Measurements from ENCODE around the gene OCA2.

The OCA2 gene

DNA sequence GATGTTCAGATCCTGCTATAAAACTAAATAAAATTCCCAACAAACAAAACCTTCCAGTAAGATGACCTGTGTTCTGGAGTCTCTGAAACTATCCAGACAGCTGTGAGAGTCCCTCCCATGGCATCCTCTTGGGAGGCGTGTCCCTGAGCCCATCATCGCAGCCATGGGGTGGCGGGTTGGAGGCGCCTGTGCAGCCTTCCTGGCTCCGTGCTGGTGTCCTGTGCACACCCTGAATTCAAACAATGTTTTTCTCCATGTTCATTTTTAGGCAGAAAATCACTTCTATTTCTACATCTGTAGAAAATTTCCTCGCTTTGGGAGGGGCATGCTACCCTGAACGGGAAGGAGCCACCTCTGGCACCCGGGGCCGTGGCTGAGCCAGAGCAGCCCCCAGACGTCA is 19.4 kb upstream of the OCA2 start:
- Histone ChIP-seq H3K9ac (ENCODE audit: low read length) (no peak overlapping the region), H4K8ac (ENCODE audit: low read depth, low read length) (no peak overlapping the region), H3K4me2 (ENCODE audit: low read length) (no peak overlapping the region), H3K4me3 (ENCODE audit: low read depth, low read length) (no peak overlapping the region), H3K36me3 (ENCODE audit: control insufficient read depth in 1 of 2, insufficient read depth in 2 of 2, low read length in 2 of 2) (peaks cover 49 to 60% of the 10 kb centered on the region in 2 experiments), H3K79me1 (ENCODE audit: low read length) (no peaks in the 10 kb centered on the region), H2AFZ (ENCODE audit: insufficient read depth, low read length, poor library complexity) (no peak overlapping the region), H3K23ac (ENCODE audit: low read length) (no peak overlapping the region), H3K27ac (ENCODE audit: low read depth, low read length) (no peak overlapping the region), H3K4me1 (ENCODE audit: control insufficient read depth in 1 of 2, insufficient read depth in 2 of 2, low read length in 2 of 2) (no peaks in the 10 kb centered on the region), H4K12ac (ENCODE audit: low read depth, low read length) (no peak overlapping the region), H2AK5ac (ENCODE audit: low read length) (no peak overlapping the region), H2BK12ac (ENCODE audit: low read length) (no peak overlapping the region), H3K27me3 (ENCODE audit: insufficient read depth, low read length) (no peaks in the 10 kb centered on the region), H2BK5ac (ENCODE audit: low read depth, low read length, poor library complexity) (no peak overlapping the region), H3K18ac (ENCODE audit: low read length) (no peak overlapping the region), H2BK120ac (ENCODE audit: insufficient read depth, low read length, poor library complexity) (no peak overlapping the region), H4K91ac (ENCODE audit: low read depth, low read length) (no peak overlapping the region), H3K79me2 (ENCODE audit: control insufficient read depth, insufficient read depth, low read length, poor library complexity) (no peaks in the 10 kb centered on the region), H3K4ac (ENCODE audit: low read depth, low read length) (no peak overlapping the region), H3K14ac (ENCODE audit: low read length) (no peak overlapping the region), H3K9me3 (ENCODE audit: insufficient read depth, low read depth, low read length) (peaks cover 7% of the 10 kb centered on the region)
- WGBS (ENCODE audit: extremely low coverage, insufficient coverage, insufficient read length) = no CpG with 5 or more reads among the region's 10 CpGs
- DNase-seq = no peak

DNA sequence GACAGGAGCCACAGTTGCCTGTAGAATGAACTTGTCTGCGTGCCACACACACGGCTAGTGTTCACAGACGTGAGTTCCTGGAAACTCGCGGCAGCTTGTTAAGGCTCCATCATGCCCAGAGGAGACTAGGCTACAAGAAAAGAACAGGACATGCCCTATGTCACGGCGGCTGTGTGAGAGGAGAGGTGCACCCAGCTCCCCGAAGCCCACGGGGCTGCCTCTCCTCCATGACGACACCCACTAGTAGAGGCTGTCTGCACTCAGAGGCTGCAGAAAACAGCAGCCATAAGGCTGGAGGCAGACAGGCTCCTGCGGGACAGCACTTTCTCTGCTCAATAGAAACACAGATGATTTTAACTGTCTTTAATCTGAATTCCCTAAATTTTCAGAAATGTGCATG is 19.0 kb upstream of the OCA2 start:
- H3K9me3 ChIP-seq (ENCODE audit: insufficient read depth, low read depth, low read length) = peaks cover 7% of the 10 kb centered on the region
- no peak overlapping the region for H4K12ac ChIP-seq (ENCODE audit: low read depth, low read length)
- H4K8ac ChIP-seq (ENCODE audit: low read depth, low read length) = no peak overlapping the region
- no peaks in the 10 kb centered on the region for H3K4me1 ChIP-seq (ENCODE audit: control insufficient read depth in 1 of 2, insufficient read depth in 2 of 2, low read length in 2 of 2)
- H3K4me2 ChIP-seq (ENCODE audit: low read length) = no peak overlapping the region
- WGBS (ENCODE audit: extremely low coverage, insufficient coverage, insufficient read length) = no CpG with 5 or more reads among the region's 11 CpGs
- no peak overlapping the region for H3K4ac ChIP-seq (ENCODE audit: low read depth, low read length)
- no peak overlapping the region for H3K27ac ChIP-seq (ENCODE audit: low read depth, low read length)
- no peaks in the 10 kb centered on the region for H3K79me1 ChIP-seq (ENCODE audit: low read length)
- no peaks in the 10 kb centered on the region for H3K79me2 ChIP-seq (ENCODE audit: control insufficient read depth, insufficient read depth, low read length, poor library complexity)
- H2BK5ac ChIP-seq (ENCODE audit: low read depth, low read length, poor library complexity) = no peak overlapping the region
- H3K18ac ChIP-seq (ENCODE audit: low read length) = no peak overlapping the region
- no peak overlapping the region for H3K23ac ChIP-seq (ENCODE audit: low read length)
- H2BK12ac ChIP-seq (ENCODE audit: low read length) = no peak overlapping the region
- no peak overlapping the region for H2AK5ac ChIP-seq (ENCODE audit: low read length)
- H2BK120ac ChIP-seq (ENCODE audit: insufficient read depth, low read length, poor library complexity) = no peak overlapping the region
- H3K36me3 ChIP-seq (ENCODE audit: control insufficient read depth in 1 of 2, insufficient read depth in 2 of 2, low read length in 2 of 2) = peaks cover 53 to 64% of the 10 kb centered on the region in 2 experiments
- no peak overlapping the region for H4K91ac ChIP-seq (ENCODE audit: low read depth, low read length)
- no peak overlapping the region for H3K4me3 ChIP-seq (ENCODE audit: low read depth, low read length)
- no peaks in the 10 kb centered on the region for H3K27me3 ChIP-seq (ENCODE audit: insufficient read depth, low read length)
- no peak overlapping the region for H2AFZ ChIP-seq (ENCODE audit: insufficient read depth, low read length, poor library complexity)
- H3K9ac ChIP-seq (ENCODE audit: low read length) = no peak overlapping the region
- H3K14ac ChIP-seq (ENCODE audit: low read length) = no peak overlapping the region
- DNase-seq = no peak

DNA sequence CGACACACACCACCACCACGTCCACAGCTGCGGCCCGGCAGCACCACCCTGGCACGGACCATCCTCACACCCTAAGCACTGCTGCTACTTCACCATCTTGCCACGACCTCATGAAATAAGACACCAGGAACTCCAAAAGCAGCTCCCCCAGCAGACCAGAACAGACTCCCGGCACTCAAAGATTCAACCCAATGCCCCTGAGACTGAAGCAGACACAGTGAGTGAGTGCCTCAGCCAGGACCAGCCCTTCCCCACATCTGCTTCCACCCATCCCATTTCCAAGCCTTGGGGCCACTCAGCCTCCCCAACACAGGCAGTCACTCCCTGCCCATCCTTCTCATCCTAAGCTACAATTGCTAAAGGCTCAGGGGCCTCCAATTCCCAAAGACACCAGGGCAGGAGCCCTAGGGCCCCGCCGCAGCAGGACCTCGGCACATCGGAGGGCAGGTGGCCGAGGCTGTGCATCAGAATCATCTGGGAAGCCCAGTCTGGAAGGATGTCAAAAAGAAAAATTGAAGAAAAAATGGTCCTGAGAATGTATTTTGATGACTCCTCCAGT is 18.4 kb upstream of the OCA2 start:
- Histone ChIP-seq H3K18ac (ENCODE audit: low read length) (no peak overlapping the region), H3K14ac (ENCODE audit: low read length) (no peak overlapping the region), H3K23ac (ENCODE audit: low read length) (no peak overlapping the region), H3K79me2 (ENCODE audit: control insufficient read depth, insufficient read depth, low read length, poor library complexity) (no peaks in the 10 kb centered on the region), H3K79me1 (ENCODE audit: low read length) (no peaks in the 10 kb centered on the region), H4K91ac (ENCODE audit: low read depth, low read length) (no peak overlapping the region), H2AK5ac (ENCODE audit: low read length) (no peak overlapping the region), H3K27me3 (ENCODE audit: insufficient read depth, low read length) (no peaks in the 10 kb centered on the region), H4K8ac (ENCODE audit: low read depth, low read length) (no peak overlapping the region), H3K9ac (ENCODE audit: low read length) (no peak overlapping the region), H3K27ac (ENCODE audit: low read depth, low read length) (no peak overlapping the region), H3K4me2 (ENCODE audit: low read length) (no peak overlapping the region), H4K12ac (ENCODE audit: low read depth, low read length) (no peak overlapping the region), H2AFZ (ENCODE audit: insufficient read depth, low read length, poor library complexity) (no peak overlapping the region), H2BK5ac (ENCODE audit: low read depth, low read length, poor library complexity) (no peak overlapping the region), H3K36me3 (ENCODE audit: control insufficient read depth in 1 of 2, insufficient read depth in 2 of 2, low read length in 2 of 2) (peaks cover 57 to 67% of the 10 kb centered on the region in 2 experiments), H2BK120ac (ENCODE audit: insufficient read depth, low read length, poor library complexity) (no peak overlapping the region), H3K4me1 (ENCODE audit: control insufficient read depth in 1 of 2, insufficient read depth in 2 of 2, low read length in 2 of 2) (no peaks in the 10 kb centered on the region), H3K4me3 (ENCODE audit: low read depth, low read length) (no peak overlapping the region), H2BK12ac (ENCODE audit: low read length) (no peak overlapping the region), H3K4ac (ENCODE audit: low read depth, low read length) (no peak overlapping the region), H3K9me3 (ENCODE audit: insufficient read depth, low read depth, low read length) (peaks cover 7% of the 10 kb centered on the region)
- whole genome bisulfite sequencing (ENCODE audit: extremely low coverage, insufficient coverage, insufficient read length) = no CpG with 5 or more reads among the region's 12 CpGs
- no peak for DNase-seq

DNA sequence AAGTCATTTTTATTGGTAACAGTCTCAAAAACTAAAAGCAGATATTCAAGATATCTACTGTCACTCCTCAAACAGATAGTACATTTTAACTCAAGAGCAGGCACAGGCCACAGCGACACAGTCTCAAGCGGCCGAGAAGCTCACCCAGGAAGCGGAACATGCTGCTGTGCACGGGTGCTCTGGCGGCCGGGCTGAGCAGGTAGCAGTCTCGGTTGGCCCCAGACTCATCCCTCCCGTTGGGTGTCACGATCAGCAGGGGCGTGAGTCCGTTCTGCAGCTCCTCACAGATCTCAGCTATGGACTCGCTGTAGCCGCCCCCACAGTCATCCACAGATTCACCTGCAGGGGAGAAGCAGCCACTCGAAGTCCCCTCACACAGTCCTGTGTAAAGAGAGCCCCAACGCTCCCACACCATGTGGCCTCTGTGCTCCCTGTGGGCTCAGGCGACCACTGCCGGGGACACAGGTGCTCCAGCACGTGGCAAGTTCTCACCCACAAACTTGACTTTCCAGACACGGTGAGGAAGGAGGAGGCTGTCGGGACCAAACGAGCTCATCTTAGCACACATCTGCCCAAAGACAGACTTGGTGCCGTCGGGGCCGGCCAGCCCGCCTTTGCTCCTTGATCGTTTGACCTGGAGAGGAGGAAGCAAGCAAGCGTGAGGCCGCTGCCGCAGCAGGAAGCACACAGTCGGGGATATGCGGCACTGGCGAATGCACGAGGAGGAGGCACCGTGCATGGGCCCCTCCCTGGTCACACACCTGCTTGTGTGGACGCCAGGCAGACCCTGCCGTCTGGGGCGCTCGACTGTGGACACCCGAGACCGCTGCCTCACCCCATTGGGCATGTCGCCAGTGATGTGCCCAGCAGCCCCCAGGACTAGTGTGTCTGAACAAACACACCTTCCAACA is 17.7 kb upstream of the OCA2 start:
- Histone ChIP-seq H2BK12ac (ENCODE audit: low read length) (no peak overlapping the region), H3K27ac (ENCODE audit: low read depth, low read length) (no peak overlapping the region), H4K8ac (ENCODE audit: low read depth, low read length) (no peak overlapping the region), H2BK120ac (ENCODE audit: insufficient read depth, low read length, poor library complexity) (no peak overlapping the region), H4K12ac (ENCODE audit: low read depth, low read length) (no peak overlapping the region), H3K27me3 (ENCODE audit: insufficient read depth, low read length) (no peaks in the 10 kb centered on the region), H3K4me1 (ENCODE audit: control insufficient read depth in 1 of 2, insufficient read depth in 2 of 2, low read length in 2 of 2) (no peaks in the 10 kb centered on the region), H3K4me3 (ENCODE audit: low read depth, low read length) (no peak overlapping the region), H3K4ac (ENCODE audit: low read depth, low read length) (no peak overlapping the region), H3K14ac (ENCODE audit: low read length) (no peak overlapping the region), H3K79me2 (ENCODE audit: control insufficient read depth, insufficient read depth, low read length, poor library complexity) (no peaks in the 10 kb centered on the region), H2AK5ac (ENCODE audit: low read length) (no peak overlapping the region), H2AFZ (ENCODE audit: insufficient read depth, low read length, poor library complexity) (no peak overlapping the region), H3K79me1 (ENCODE audit: low read length) (no peaks in the 10 kb centered on the region), H3K18ac (ENCODE audit: low read length) (no peak overlapping the region), H3K23ac (ENCODE audit: low read length) (no peak overlapping the region), H3K36me3 (ENCODE audit: control insufficient read depth in 1 of 2, insufficient read depth in 2 of 2, low read length in 2 of 2) (peaks cover 60 to 68% of the 10 kb centered on the region in 2 experiments), H3K9ac (ENCODE audit: low read length) (no peak overlapping the region), H2BK5ac (ENCODE audit: low read depth, low read length, poor library complexity) (no peak overlapping the region), H3K4me2 (ENCODE audit: low read length) (no peak overlapping the region), H4K91ac (ENCODE audit: low read depth, low read length) (no peak overlapping the region), H3K9me3 (ENCODE audit: insufficient read depth, low read depth, low read length) (peaks cover 7% of the 10 kb centered on the region)
- no CpG with 5 or more reads among the region's 42 CpGs for WGBS (ENCODE audit: extremely low coverage, insufficient coverage, insufficient read length)
- DNase-seq = no peak

All from trophoblast cell (in vitro differentiated cells and primary cell).